Nephron progenitor cell (in vitro differentiated cells): ENCODE results near the gene KCND3.

Source experiments
- DNase-seq: peaks from one replicate; pipeline ENCODE4 v3.0.0; 2021
- H3K27ac Mint-ChIP-seq: 2 replicates; pipeline ENCODE4 v1.8.0; 2021; ENCODE audit warnings: mild to moderate bottlenecking, moderate library complexity, mixed read lengths
- H3K27me3 Mint-ChIP-seq: 2 replicates; pipeline ENCODE4 v1.8.0; 2021; ENCODE audit warnings: mild to moderate bottlenecking, low read depth, mixed read lengths; ENCODE audit not compliant: poor library complexity
- H3K36me3 Mint-ChIP-seq: 2 replicates; pipeline ENCODE4 v1.8.0; 2021; ENCODE audit warnings: low read depth, mixed read lengths
- H3K4me1 Mint-ChIP-seq: 2 replicates; pipeline ENCODE4 v1.8.0; 2021; ENCODE audit warnings: mixed read lengths
- H3K4me3 Mint-ChIP-seq: 2 replicates; pipeline ENCODE4 v1.8.0; 2021; ENCODE audit warnings: mild to moderate bottlenecking, moderate library complexity, mixed read lengths
- H3K9me3 Mint-ChIP-seq: 2 replicates; pipeline ENCODE4 v1.8.0; 2021; ENCODE audit warnings: mild to moderate bottlenecking, moderate library complexity, mixed read lengths
- CTCF ChIP-seq: fragments of 200-600 bp; sonication (generic); IDR thresholded peaks from 2 replicates; pipeline ENCODE4 v1.5.0; 2021; ENCODE audit warnings: antibody characterized with exemption

KCND3 gene

GRCh38 chr1:111895017-111895416 is 94.5 kb downstream of the KCND3 start:
- no peak for DNase-seq
- Mint-ChIP-seq H3K4me3 (no peak overlapping the region), H3K9me3 (no peaks in the 10 kb centered on the region), H3K27me3 (peaks cover 4% of the 10 kb centered on the region), H3K4me1 (no peaks in the 10 kb centered on the region), H3K36me3 (no peaks in the 10 kb centered on the region), H3K27ac (no peak overlapping the region)
- TF ChIP-seq CTCF = no peak

GRCh38 chr1:111894497-111894896 is 95.0 kb downstream of the KCND3 start:
- TF ChIP-seq CTCF = no peak
- H3K4me1 Mint-ChIP-seq = no peaks in the 10 kb centered on the region
- H3K4me3 Mint-ChIP-seq = no peak overlapping the region
- DNase-seq = no peak
- no peaks in the 10 kb centered on the region for H3K36me3 Mint-ChIP-seq
- no peaks in the 10 kb centered on the region for H3K9me3 Mint-ChIP-seq
- H3K27ac Mint-ChIP-seq = no peak overlapping the region
- H3K27me3 Mint-ChIP-seq = peaks cover 4% of the 10 kb centered on the region

GRCh38 chr1:111891566-111891965 is 97.9 kb downstream of the KCND3 start:
- Mint-ChIP-seq H3K4me3 (no peak overlapping the region), H3K9me3 (no peaks in the 10 kb centered on the region), H3K4me1 (peaks cover 11% of the 10 kb centered on the region), H3K27ac (no peak overlapping the region), H3K27me3 (peaks cover 3% of the 10 kb centered on the region), H3K36me3 (no peaks in the 10 kb centered on the region)
- no peak for TF ChIP-seq CTCF
- no peak for DNase-seq

GRCh38 chr1:111888740-111889376 is 100.6 kb downstream of the KCND3 start:
- no peak overlapping the region for H3K27ac Mint-ChIP-seq

GRCh38 chr1:111887875-111888274 is 101.6 kb downstream of the KCND3 start:
- Mint-ChIP-seq H3K9me3 (no peaks in the 10 kb centered on the region), H3K27me3 (peaks cover 10% of the 10 kb centered on the region), H3K4me1 (peaks cover 12% of the 10 kb centered on the region), H3K4me3 (no peak overlapping the region), H3K27ac (no peak overlapping the region), H3K36me3 (no peaks in the 10 kb centered on the region)
- DNase-seq = no peak
- no peak for TF ChIP-seq CTCF

More at GRCh38 chr1:111888740-111889376, 100.6 kb downstream of the KCND3 start:
- DNase-seq = no peak
- TF ChIP-seq CTCF = no peak
- H3K4me1 Mint-ChIP-seq = peaks cover 12% of the 10 kb centered on the region
- H3K4me3 Mint-ChIP-seq = no peak overlapping the region
- H3K9me3 Mint-ChIP-seq = no peaks in the 10 kb centered on the region
- H3K27me3 Mint-ChIP-seq = peaks cover 6% of the 10 kb centered on the region
- H3K36me3 Mint-ChIP-seq = no peaks in the 10 kb centered on the region

- Mint-ChIP-seq H3K4me1 (peaks cover 12% of the 10 kb centered on the region), H3K27me3 (peaks cover 10% of the 10 kb centered on the region), H3K27ac (peak overlapping the region; percentile 44), H3K4me3 (no peak overlapping the region), H3K9me3 (no peaks in the 10 kb centered on the region), H3K36me3 (no peaks in the 10 kb centered on the region)
- no peak for DNase-seq
- TF ChIP-seq CTCF = no peak
Measured at GRCh38 chr1:111887385-111887784, 102.1 kb downstream of the KCND3 start.
